Raji (cell line): ENCODE data around the gene ZSCAN32.

Experiments
- POLR2A ChIP-seq: IDR thresholded peaks from 2 replicates; pipeline ENCODE4 v1.6.1; 2011; ENCODE audit warnings: low read depth, low read length, control low read depth; ENCODE audit not compliant: insufficient read depth

Gene ZSCAN32

GRCh38 chr16:3400779-3401688 lies at the start of gene ZSCAN32, which contains the start of gene ZNF174:
TSS of gene ZSCAN32 (minus strand) at chr16:3401004. CDS start at chr16:3397557, 3,447 bp downstream.
TSS of gene ZNF174 (plus strand) at chr16:3401215. CDS start at chr16:3402005, 790 bp downstream.
- TF ChIP-seq POLR2A: peak; percentile 93

GRCh38 chr16:3444032-3444388 lies 43.2 kb upstream of the ZSCAN32 start:
- peak; percentile 12; the same call in 1 of the 2 replicates for TF ChIP-seq POLR2A

GRCh38 chr16:3443108-3444031 lies 42.6 kb upstream of the ZSCAN32 start, which contains the start of the genes NAA60 and ZNF597:
TSS of gene NAA60 (plus strand) at chr16:3443680. CDS start at chr16:3476228, 32,548 bp downstream.
TSS of gene ZNF597 (minus strand) at chr16:3443504. CDS start at chr16:3443153, 351 bp downstream.
- TF ChIP-seq POLR2A: peak; percentile 57; the same call in 1 of the 2 replicates

GRCh38 chr16:3439637-3440036 lies 38.8 kb upstream of the ZSCAN32 start:
- no peak for TF ChIP-seq POLR2A

GRCh38 chr16:3434373-3434772 lies 33.6 kb upstream of the ZSCAN32 start:
- TF ChIP-seq POLR2A: no peak

GRCh38 chr16:3431779-3432219 lies 31.0 kb upstream of the ZSCAN32 start:
- TF ChIP-seq POLR2A: no peak

- no peak for TF ChIP-seq POLR2A
Measured at GRCh38 chr16:3413730-3414379, 13.1 kb upstream of the ZSCAN32 start.

- no peak for TF ChIP-seq POLR2A
Measured at GRCh38 chr16:3408561-3409197, 7.9 kb upstream of the ZSCAN32 start.

- no peak for TF ChIP-seq POLR2A
Measured at GRCh38 chr16:3401719-3402397, 1.1 kb upstream of the ZSCAN32 start.

- no peak for TF ChIP-seq POLR2A
Measured at GRCh38 chr16:3400446-3400778, 392 bp downstream of the ZSCAN32 start.

- no peak for TF ChIP-seq POLR2A
Measured at GRCh38 chr16:3389663-3390338, 11.0 kb downstream of the ZSCAN32 start.

- no peak for TF ChIP-seq POLR2A
Measured at GRCh38 chr16:3388325-3388724, 12.5 kb downstream of the ZSCAN32 start.

GRCh38 chr16:3383045-3383448 lies 17.8 kb downstream of the ZSCAN32 start:
- no peak for TF ChIP-seq POLR2A

- TF ChIP-seq POLR2A: no peak
Measured at GRCh38 chr16:3377917-3378316, 22.9 kb downstream of the ZSCAN32 start.

- no peak for TF ChIP-seq POLR2A
Measured at GRCh38 chr16:3375680-3376079, 25.1 kb downstream of the ZSCAN32 start.
